ENCODE data around the gene ZMYND8. TPM values are rescaled to one million over a fixed set of nuclear protein-coding genes. Genes with fewer than 3 reads are reported as not detected.

Gene ZMYND8
- total and polyA plus RNA-seq, 2 donors (not counting 3 experiments of a cell fraction or from before 2014, with no cell fraction given), result 30.6 to 75.2 TPM

DNA sequence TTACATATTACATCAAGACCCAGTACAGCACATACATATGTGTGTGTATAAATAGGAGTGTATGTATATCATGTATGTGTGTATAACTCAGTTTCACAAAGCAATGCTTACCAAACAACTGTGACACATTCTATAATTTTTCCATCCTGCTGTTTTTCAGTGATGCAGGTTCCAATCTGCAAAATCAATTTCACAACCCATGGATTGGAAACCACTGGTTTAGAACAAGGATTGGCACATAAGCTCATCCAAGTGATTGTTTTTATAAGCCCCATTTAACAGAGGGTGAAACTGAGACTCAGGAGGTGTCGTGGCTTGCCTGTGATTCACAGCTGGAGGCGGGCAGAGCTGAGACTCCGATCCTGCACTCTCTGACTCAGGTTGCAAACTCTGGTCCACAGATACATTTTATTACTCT is 158.2 kb downstream of the ZMYND8 start:
- CTCF ChIA-PET, result interaction anchor here (1.7 to 7.0 kb wide), 4 partner anchors 10 to 1422 kb away, joined by 3 to 83 read pairs (median 8); no protein-coding TSS in a partner anchor

More for the DNA sequence above, 158.2 kb downstream of the ZMYND8 start:
- H3K36me3 ChIP-seq (ENCODE audit: control insufficient read depth in 2 of 2, extremely low read depth in 1 of 2, insufficient read depth in 2 of 2, low read length in 2 of 2), result no peaks in the 10 kb centered on the region
- no peak overlapping the region for H3K4me3 ChIP-seq (replicated peaks in 1 of 3; ENCODE audit: insufficient read depth in 1 of 3, low read depth in 1 of 3, low read length in 3 of 3)
- H3K27me3 ChIP-seq (ENCODE audit: control insufficient read depth in 2 of 2, insufficient read depth in 2 of 2, low read length in 2 of 2), result no peaks in the 10 kb centered on the region
- POLR2A ChIA-PET, result no interaction called here
- H4K20me1 ChIP-seq (replicated peaks; ENCODE audit: control insufficient read depth, extremely low read depth, insufficient read depth, low read length), result no peaks in the 10 kb centered on the region
- no peak overlapping the region for H3K27ac ChIP-seq (ENCODE audit: insufficient read depth, low read depth, low read length)
- no TSS peak for BruUV-seq (replicated peaks)
- DNase-seq (ENCODE audit: low read depth, low spot score) (no peak), FAIRE-seq (no peak)
- no peaks in the 10 kb centered on the region for H3K9me3 ChIP-seq (replicated peaks; ENCODE audit: control insufficient read depth, insufficient read depth, low read length)
- H3K79me2 ChIP-seq (ENCODE audit: control insufficient read depth, insufficient read depth, low read length), result no peaks in the 10 kb centered on the region
- H2AFZ ChIP-seq (ENCODE audit: low read depth, low read length), result no peak overlapping the region
- dilution Hi-C loops (cut with MboI; ENCODE audit: extremely low pct_ligation_motif_present, low sequenced_read_pairs), result no loop called here
- intact Hi-C loops (cut with micrococcal nuclease), result loop anchor here (5.0 kb wide), 1 partner anchor 1424 kb away; no protein-coding TSS in a partner anchor
- TF ChIP-seq JUN (IDR thresholded peaks at IDR 0.05; ENCODE audit: borderline replicate concordance, insufficient read depth, insufficient read length, low read depth), result no peak
- TF ChIP-seq MYC (IDR thresholded peaks at IDR 0.05; ENCODE audit: low read depth, low read length), result no peak
- no peak for TF ChIP-seq POLR2AphosphoS5 (IDR thresholded peaks at IDR 0.05; ENCODE audit: insufficient read depth, low read depth, low read length)
- no peak for TF ChIP-seq POLR2A (IDR thresholded peaks at IDR 0.05; ENCODE audit: low read depth, low read length)
- TF ChIP-seq, protein P1, sequence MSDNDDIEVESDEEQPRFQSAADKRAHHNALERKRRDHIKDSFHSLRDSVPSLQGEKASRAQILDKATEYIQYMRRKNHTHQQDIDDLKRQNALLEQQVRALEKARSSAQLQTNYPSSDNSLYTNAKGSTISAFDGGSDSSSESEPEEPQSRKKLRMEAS (IDR thresholded peaks at IDR 0.05; ENCODE audit: insufficient read depth, insufficient read length), result no peak
- TF ChIP-seq EZH2 (IDR thresholded peaks at IDR 0.05; ENCODE audit: borderline replicate concordance, low read depth, low read length, severe bottlenecking), result no peak
- no peak for TF ChIP-seq CTCF (IDR thresholded peaks at IDR 0.05; ENCODE audit: extremely low read depth in 1 of 2, insufficient read depth in 1 of 2, low read depth in 1 of 2, low read length in 2 of 2)
- no peak for TF ChIP-seq GATA2 (IDR thresholded peaks at IDR 0.05; ENCODE audit: insufficient read depth, insufficient read length, low read depth, low read length)
- no peak for TF ChIP-seq FOS (IDR thresholded peaks at IDR 0.05; ENCODE audit: borderline replicate concordance, insufficient read depth, low read length)
- H3K9me1 ChIP-seq (replicated peaks; ENCODE audit: control insufficient read depth, extremely low read depth, insufficient read depth, low read length), result no peaks in the 10 kb centered on the region
- no peak overlapping the region for H3K4me2 ChIP-seq (ENCODE audit: insufficient read depth, low read length)
- peaks cover 3% of the 10 kb centered on the region for H3K4me1 ChIP-seq (ENCODE audit: control insufficient read depth, extremely low read depth, insufficient read depth, low read length)
- no peak overlapping the region for H3K9ac ChIP-seq (replicated peaks; ENCODE audit: extremely low read depth, insufficient read depth, low read length)

Measured in endothelial cell of umbilical vein (primary cell).